WTC11 (cell line): ENCODE data around the gene ADAMTS10. TPM values are rescaled to one million over a fixed set of nuclear protein-coding genes. Genes with fewer than 3 reads are reported as not detected.
A peak's percentile ranks its signal among the peaks of the same experiment; 100 is the strongest.

Experiments
- ATAC-seq: fragments of 200-7000 bp; cut with Tn5 transposase; 2 replicates; pipeline ENCODE4 v1.10.0; 2021; ENCODE audit warnings: mild to moderate bottlenecking, moderate library complexity
- CTCF ChIA-PET: fragments of 300-600 bp; sonication (Branson Sonifier 250); formaldehyde crosslinking; loops from one replicate; lab custom pipeline; 2021; ENCODE audit warnings: antibody characterized with exemption; lab: Charles Lee
- POLR2A ChIA-PET: fragments of 350-600 bp; sonication (Branson Sonifier 250); formaldehyde crosslinking; loops from one replicate; lab custom pipeline; 2021; ENCODE audit warnings: antibody characterized with exemption; lab: Charles Lee
- DNase-seq: peaks from one replicate; pipeline ENCODE4 v3.0.0; 2021; ENCODE audit warnings: low spot score
- H3K27ac Mint-ChIP-seq: 2 replicates; pipeline ENCODE4 v1.8.0; 2021; ENCODE audit warnings: mixed read lengths
- H3K27me3 Mint-ChIP-seq: 2 replicates; pipeline ENCODE4 v1.8.0; 2021; ENCODE audit warnings: low read depth, mild to moderate bottlenecking, moderate library complexity, mixed read lengths
- H3K36me3 Mint-ChIP-seq: 2 replicates; pipeline ENCODE4 v1.8.0; 2021; ENCODE audit warnings: mixed read lengths
- H3K4me1 Mint-ChIP-seq: 2 replicates; pipeline ENCODE4 v1.8.0; 2022; ENCODE audit warnings: mixed read lengths
- H3K4me3 Mint-ChIP-seq: 2 replicates; pipeline ENCODE4 v1.8.0; 2021; ENCODE audit warnings: mild to moderate bottlenecking, moderate library complexity, mixed read lengths
- H3K9me3 Mint-ChIP-seq: 2 replicates; pipeline ENCODE4 v1.8.0; 2021; ENCODE audit warnings: mixed read lengths
- AFF4 ChIP-seq: sonication (generic); formaldehyde crosslinking; IDR thresholded peaks from 2 replicates; pipeline ENCODE4 v1.8.1; 2023; ENCODE audit warnings: mild to moderate bottlenecking, missing genetic modification reagents, borderline replicate concordance
- ATF1 ChIP-seq: sonication (generic); formaldehyde crosslinking; IDR thresholded peaks from 2 replicates; pipeline ENCODE4 v1.8.1; 2023; ENCODE audit warnings: mild to moderate bottlenecking, moderate library complexity, missing genetic modification reagents
- CREB1 ChIP-seq: sonication (generic); formaldehyde crosslinking; IDR thresholded peaks from 2 replicates; pipeline ENCODE4 v1.8.0; 2023; ENCODE audit warnings: mild to moderate bottlenecking, missing genetic modification reagents
- CREM ChIP-seq: sonication (generic); formaldehyde crosslinking; IDR thresholded peaks from 2 replicates; pipeline ENCODE4 v1.8.1; 2022; ENCODE audit warnings: mild to moderate bottlenecking, missing genetic modification reagents, moderate library complexity
- ERG ChIP-seq: fragments of 250-450 bp; sonication (Bioruptor Pico); IDR thresholded peaks from 2 replicates; pipeline ENCODE4 v1.8.0; 2021; ENCODE audit warnings: mild to moderate bottlenecking
- ETV6 ChIP-seq: sonication (generic); formaldehyde crosslinking; IDR thresholded peaks from 2 replicates; pipeline ENCODE4 v1.8.1; 2022; ENCODE audit warnings: mild to moderate bottlenecking, missing genetic modification reagents
- GTF2I ChIP-seq: fragments of 250-450 bp; sonication (Bioruptor Pico); conservative IDR thresholded peaks from 2 replicates; pipeline ENCODE4 v1.4.0; 2021; ENCODE audit warnings: mild to moderate bottlenecking
- IRF2 ChIP-seq: sonication (generic); formaldehyde crosslinking; IDR thresholded peaks from 2 replicates; pipeline ENCODE4 v1.8.0; 2022; ENCODE audit warnings: low read depth, missing genetic modification reagents, borderline replicate concordance
- JAZF1 ChIP-seq: fragments of 250-450 bp; sonication (Bioruptor Pico); IDR thresholded peaks from 2 replicates; pipeline ENCODE4 v1.9.0; 2021; ENCODE audit warnings: moderate library complexity, mild to moderate bottlenecking, inconsistent platforms
- MLX ChIP-seq: sonication (generic); formaldehyde crosslinking; IDR thresholded peaks from 2 replicates; pipeline ENCODE4 v1.8.1; 2023; ENCODE audit warnings: mild to moderate bottlenecking, missing genetic modification reagents, moderate library complexity
- MXD4 ChIP-seq: fragments of 250-450 bp; sonication (Bioruptor Pico); IDR thresholded peaks from 2 replicates; pipeline ENCODE4 v1.8.0; 2021; ENCODE audit warnings: mild to moderate bottlenecking, moderate library complexity, borderline replicate concordance
- MYBL2 ChIP-seq: sonication (generic); formaldehyde crosslinking; IDR thresholded peaks from 2 replicates; pipeline ENCODE4 v1.8.1; 2023; ENCODE audit warnings: mild to moderate bottlenecking, moderate library complexity, missing genetic modification reagents
- NR2C2 ChIP-seq: sonication (generic); formaldehyde crosslinking; IDR thresholded peaks from 2 replicates; pipeline ENCODE4 v1.8.0; 2022; ENCODE audit warnings: mild to moderate bottlenecking, missing genetic modification reagents
- RELA ChIP-seq: sonication (generic); formaldehyde crosslinking; IDR thresholded peaks from 2 replicates; pipeline ENCODE4 v1.8.1; 2022; ENCODE audit warnings: missing genetic modification reagents, mild to moderate bottlenecking, borderline replicate concordance
- RORB ChIP-seq: fragments of 250-450 bp; sonication (Bioruptor Pico); IDR thresholded peaks from 2 replicates; pipeline ENCODE4 v1.9.0; 2021; ENCODE audit warnings: mild to moderate bottlenecking
- SOX15 ChIP-seq: fragments of 250-450 bp; sonication (Bioruptor Pico); IDR thresholded peaks from 2 replicates; pipeline ENCODE4 v1.9.0; 2021; ENCODE audit warnings: mild to moderate bottlenecking
- TEAD4 ChIP-seq: sonication (generic); formaldehyde crosslinking; IDR thresholded peaks from 2 replicates; pipeline ENCODE4 v1.8.0; 2022; ENCODE audit warnings: mild to moderate bottlenecking, missing genetic modification reagents
- TP53 ChIP-seq: sonication (generic); formaldehyde crosslinking; IDR thresholded peaks from 2 replicates; pipeline ENCODE4 v1.8.1; 2023; ENCODE audit warnings: mild to moderate bottlenecking, missing genetic modification reagents
- USF2 ChIP-seq: sonication (generic); formaldehyde crosslinking; IDR thresholded peaks from 2 replicates; pipeline ENCODE4 v1.8.1; 2023; ENCODE audit warnings: mild to moderate bottlenecking, missing genetic modification reagents, moderate library complexity
- ZBTB21 ChIP-seq: sonication (generic); formaldehyde crosslinking; IDR thresholded peaks from 2 replicates; pipeline ENCODE4 v1.8.1; 2023; ENCODE audit warnings: mild to moderate bottlenecking, missing genetic modification reagents, borderline replicate concordance
- ZBTB43 ChIP-seq: sonication (generic); formaldehyde crosslinking; IDR thresholded peaks from 2 replicates; pipeline ENCODE4 v1.8.1; 2023; ENCODE audit warnings: mild to moderate bottlenecking, missing genetic modification reagents
- ZNF138 ChIP-seq: sonication (generic); formaldehyde crosslinking; conservative IDR thresholded peaks from 2 replicates; pipeline ENCODE4 v1.8.1; 2022; ENCODE audit warnings: mild to moderate bottlenecking, moderate library complexity, missing genetic modification reagents
- ZNF219 ChIP-seq: sonication (generic); formaldehyde crosslinking; IDR thresholded peaks from 2 replicates; pipeline ENCODE4 v1.8.0; 2023; ENCODE audit warnings: missing genetic modification reagents, mild to moderate bottlenecking, borderline replicate concordance
- ZNF263 ChIP-seq: sonication (generic); formaldehyde crosslinking; IDR thresholded peaks from 2 replicates; pipeline ENCODE4 v1.8.1; 2022; ENCODE audit warnings: low read depth, mild to moderate bottlenecking, moderate library complexity, missing genetic modification reagents
- ZNF396 ChIP-seq: fragments of 250-450 bp; sonication (Bioruptor Pico); IDR thresholded peaks from 2 replicates; pipeline ENCODE4 v1.8.0; 2021; ENCODE audit warnings: mild to moderate bottlenecking, moderate library complexity, borderline replicate concordance
- total RNA-seq: library from RNA; stranded (reverse); gene quantifications from 3 replicates; pipeline ENCODE4 v1.2.3, GENCODE V29; 2021

ADAMTS10 gene
- total RNA-seq, 1 experiment from 2014 or later = 16.0 TPM

- TF ChIP-seq MXD4 (CRISPR knock-in tag) (peak; percentile 74; the same call in 1 of the 2 replicates), ZBTB21 (CRISPR knock-in tag) (0 out of 2 replicates have a peak, but pooled peaks have one; percentile 30), IRF2 (CRISPR knock-in tag) (no peak), GTF2I (CRISPR knock-in tag) (no peak), ETV6 (CRISPR knock-in tag) (no peak), ZBTB43 (no peak), ZNF138 (CRISPR knock-in tag) (no peak), JAZF1 (CRISPR knock-in tag) (no peak)
These were observed 57.7 kb downstream of the ADAMTS10 start (continued) for GRCh38 chr19:8552810-8553209.

GRCh38 chr19:8550070-8550469, 60.4 kb downstream of the ADAMTS10 start:
- peaks cover 14% of the 10 kb centered on the region for H3K36me3 Mint-ChIP-seq
- no peak overlapping the region for H3K27ac Mint-ChIP-seq
- no peak for TF ChIP-seq TP53 (CRISPR knock-in tag)
- TF ChIP-seq RORB = no peak
- no peak for TF ChIP-seq MLX (CRISPR knock-in tag)
- no peak for TF ChIP-seq ERG (CRISPR knock-in tag)
- no peak for TF ChIP-seq ATF1 (CRISPR knock-in tag)
- no peak for TF ChIP-seq CREB1
- no peak for TF ChIP-seq ZBTB21 (CRISPR knock-in tag)
- TF ChIP-seq USF2 (CRISPR knock-in tag) = no peak
- no peak for TF ChIP-seq ZNF396
- no peak for TF ChIP-seq CREM
- TF ChIP-seq SOX15 (CRISPR knock-in tag) = no peak
- TF ChIP-seq MYBL2 (CRISPR knock-in tag) = no peak
- TF ChIP-seq ETV6 (CRISPR knock-in tag) = no peak
- no peak for TF ChIP-seq ZNF219 (CRISPR knock-in tag)
- TF ChIP-seq RELA (CRISPR knock-in tag) = no peak
- no peak for TF ChIP-seq TEAD4 (CRISPR knock-in tag)
- TF ChIP-seq NR2C2 (CRISPR knock-in tag) = no peak
- no peak for TF ChIP-seq ZNF263 (CRISPR knock-in tag)
- TF ChIP-seq AFF4 (CRISPR knock-in tag) = no peak
- CTCF ChIA-PET = interaction anchor here (1.0 to 1.3 kb wide), 2 partner anchors 28 to 56 kb away, joined by 3 to 4 read pairs; no protein-coding TSS in a partner anchor
- H3K4me3 Mint-ChIP-seq = no peak overlapping the region
- no peak for DNase-seq
- H3K9me3 Mint-ChIP-seq = peaks cover 3% of the 10 kb centered on the region; the same call in 1 of the 2 replicates
- peaks cover 4% of the 10 kb centered on the region; the same call in 1 of the 2 replicates for H3K4me1 Mint-ChIP-seq
- ATAC-seq = no peak
- POLR2A ChIA-PET = no interaction called here
- H3K27me3 Mint-ChIP-seq = peaks cover 4% of the 10 kb centered on the region; the same call in 1 of the 2 replicates
